GM12891 (cell line): Measurements from ENCODE around the gene ERCC3.

ENCODE experiments used
- POLR2A ChIP-seq: IDR thresholded peaks from 2 replicates; pipeline ENCODE4 v1.6.1; 2011; ENCODE audit warnings: low read depth, low read length, control low read depth
- POLR2AphosphoS5 ChIP-seq: IDR thresholded peaks from 2 replicates; pipeline ENCODE4 v1.6.1; 2011; ENCODE audit warnings: low read depth, low read length, control low read depth
- POU2F2 ChIP-seq: IDR thresholded peaks from 2 replicates; pipeline ENCODE4 v1.6.1; 2011; ENCODE audit warnings: low read depth, mild to moderate bottlenecking, control low read depth, low read length, moderate library complexity
- SPI1 ChIP-seq: IDR thresholded peaks from 2 replicates; pipeline ENCODE4 v1.6.1; 2011; ENCODE audit warnings: low read depth, low read length, control low read depth
- TAF1 ChIP-seq: IDR thresholded peaks from 2 replicates; pipeline ENCODE4 v1.6.1; 2011; ENCODE audit warnings: low read depth, low read length, control low read depth

DNA sequence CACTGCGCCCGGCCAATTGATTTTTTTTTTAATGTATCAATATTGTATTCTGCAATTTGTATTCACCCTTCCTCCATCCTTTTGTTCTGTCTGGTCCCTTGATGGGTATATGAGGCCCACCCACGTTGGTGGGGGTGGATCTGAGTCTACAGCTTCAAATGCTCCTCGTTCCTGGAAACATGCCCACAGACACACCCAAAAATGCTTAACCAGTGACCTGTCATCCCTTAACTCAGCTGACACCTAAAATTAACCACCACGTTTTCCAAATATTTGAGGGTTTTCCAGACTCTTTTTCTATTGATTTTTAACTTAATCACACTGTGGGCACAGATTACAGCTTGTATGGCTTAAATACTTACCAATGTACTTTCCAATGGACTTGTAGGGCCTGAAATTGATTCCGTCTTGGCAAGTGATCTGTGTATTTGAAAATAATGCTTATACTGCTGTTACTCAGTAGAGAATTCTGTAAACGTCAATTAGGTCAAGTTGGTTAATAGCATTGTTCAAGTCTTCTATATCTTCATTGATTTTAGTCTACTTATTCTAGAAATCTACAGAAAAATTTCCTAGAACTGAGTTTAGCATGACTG, 39.5 kb downstream of the ERCC3 start:
- TF ChIP-seq POLR2AphosphoS5: no peak
- no peak for TF ChIP-seq SPI1
- TF ChIP-seq POLR2A: no peak
- no peak for TF ChIP-seq TAF1
- TF ChIP-seq POU2F2: no peak
